Esophagus squamous epithelium (tissue), 5 donors: ENCODE results near the gene RMI2. TPM values are rescaled to one million over a fixed set of nuclear protein-coding genes. Genes with fewer than 3 reads are reported as not detected.
A peak's percentile ranks its signal among the peaks of the same experiment; 100 is the strongest.

Experiments
- DNase-seq: peaks from one replicate; lab custom pipeline; 2025; lab: John Stamatoyannopoulos, UW
- H3K27ac ChIP-seq, 4 donors: fragments of 200-600 bp; sonication (generic); one replicate each; pipeline ENCODE4 v1.5.1; 2016 to 2019; ENCODE audit warnings: mild to moderate bottlenecking in 1 of 4
- H3K27me3 ChIP-seq, 4 donors: fragments of 200-600 bp; sonication (generic); 1 replicate in 3 of 4; 2 replicates in 1 of 4; pipeline versions ENCODE4 v1.5.1 to v1.6.0; 2017 to 2021; ENCODE audit warnings: antibody characterized with exemption in 1 of 4
- H3K36me3 ChIP-seq, 3 donors: fragments of 200-600 bp; sonication (generic); one replicate each; pipeline ENCODE4 v1.5.1; 2016 to 2019
- H3K4me1 ChIP-seq, 3 donors: fragments of 200-600 bp; sonication (generic); one replicate each; pipeline ENCODE4 v1.5.1; 2017 to 2019
- H3K4me3 ChIP-seq, 4 donors: fragments of 200-600 bp; sonication (generic); 1 replicate in 3 of 4; 2 replicates in 1 of 4; pipeline ENCODE4 v1.5.1; 2016 to 2019; ENCODE audit warnings: mild to moderate bottlenecking in 2 of 4, moderate library complexity in 1 of 4
- H3K9me3 ChIP-seq, 3 donors: fragments of 200-600 bp; sonication (generic); one replicate each; pipeline ENCODE4 v1.5.1; 2016 to 2019
- POLR2A ChIP-seq, 4 donors: fragments of 450-650 bp; IDR thresholded peaks; one replicate each; pipeline ENCODE4 v1.6.1; 2017; ENCODE audit warnings: antibody characterized with exemption in 4 of 4, mild to moderate bottlenecking in 4 of 4, moderate library complexity in 3 of 4
- WGBS, 2 donors: methylation state at CpG; one replicate each; pipeline ENCODE4 v1.1.5; 2018; 5-methylcytosine and 5-hydroxymethylcytosine counted together
- intact Hi-C: fragments of 100-400 bp; cut with DNase I; formaldehyde crosslinking; loops from one replicate; pipeline ENCODE4 v1.15.0; 2022
- total RNA-seq, 4 donors: library from RNA; depleted of rRNA; stranded (reverse); fragments of >200 nt; gene quantifications; one replicate each; pipeline ENCODE4 v1.1.0, GENCODE V29; 2016
- TF ChIP-seq, protein P1 (sequence below), 6 experiments: fragments of 450-650 bp in 4 of 6; fragments of 200-600 bp in 2 of 6; sonication (generic) in 2 of 6; IDR thresholded peaks; one replicate each; pipeline ENCODE4 v1.5.1; 2016 to 2019; ENCODE audit warnings: antibody characterized with exemption in 6 of 6, mild to moderate bottlenecking in 4 of 6, moderate library complexity in 4 of 6
- donor health status: DM: yes; HTN: yes; CAD: no.

The RMI2 gene
- total RNA-seq, 4 donors from 2014 or later: 4.6 to 12.0 (median 8.1) TPM

DNA sequence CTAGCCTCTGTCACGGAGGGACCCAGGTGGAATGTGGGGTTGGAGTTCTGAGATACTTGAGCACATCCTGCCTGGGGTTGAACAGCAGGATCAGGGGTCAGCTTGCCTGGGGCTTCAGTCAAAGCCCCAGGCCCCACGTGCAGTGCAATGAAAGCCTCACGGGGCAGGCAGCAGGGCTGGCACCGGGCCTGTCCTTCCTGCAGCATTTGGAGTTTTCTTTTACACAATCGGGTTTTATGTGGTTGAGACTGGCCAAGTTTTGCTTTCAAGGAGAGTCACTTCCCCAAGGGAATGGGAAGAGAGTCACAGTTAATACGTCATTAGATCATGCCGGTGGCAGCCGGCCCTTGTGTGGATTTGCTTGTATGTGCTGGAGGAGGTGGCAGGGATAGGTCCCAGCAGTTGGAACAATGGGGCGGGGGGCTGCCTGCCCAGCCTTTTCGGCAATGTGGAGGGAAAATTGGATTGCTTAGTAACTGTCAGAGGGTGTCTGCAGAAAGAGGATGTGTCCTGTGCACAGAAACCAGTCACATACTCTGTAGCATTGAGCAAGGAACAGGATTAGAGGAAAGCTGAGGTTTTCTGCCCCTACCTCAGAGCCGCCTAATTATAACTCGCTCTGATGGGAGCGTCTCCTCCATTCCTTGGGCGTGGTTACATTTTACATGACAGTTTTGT, 4.5 kb downstream of the RMI2 start:
- Histone ChIP-seq H3K27ac (peak overlapping the region; percentile 64 to 88 (median 84)), H3K36me3 (no peaks in the 10 kb centered on the region), H3K27me3 (no peaks in the 10 kb centered on the region), H3K9me3 (no peaks in the 10 kb centered on the region), H3K4me1 (peaks cover 27 to 67% (median 31%) of the 10 kb centered on the region in 3 donors), H3K4me3 (peak overlapping the region in 1 of 4 donors; percentile 22)
- peak in 1 of 4 donors; percentile 13 for TF ChIP-seq POLR2A (IDR thresholded peaks at IDR 0.05)
- TF ChIP-seq, protein P1, sequence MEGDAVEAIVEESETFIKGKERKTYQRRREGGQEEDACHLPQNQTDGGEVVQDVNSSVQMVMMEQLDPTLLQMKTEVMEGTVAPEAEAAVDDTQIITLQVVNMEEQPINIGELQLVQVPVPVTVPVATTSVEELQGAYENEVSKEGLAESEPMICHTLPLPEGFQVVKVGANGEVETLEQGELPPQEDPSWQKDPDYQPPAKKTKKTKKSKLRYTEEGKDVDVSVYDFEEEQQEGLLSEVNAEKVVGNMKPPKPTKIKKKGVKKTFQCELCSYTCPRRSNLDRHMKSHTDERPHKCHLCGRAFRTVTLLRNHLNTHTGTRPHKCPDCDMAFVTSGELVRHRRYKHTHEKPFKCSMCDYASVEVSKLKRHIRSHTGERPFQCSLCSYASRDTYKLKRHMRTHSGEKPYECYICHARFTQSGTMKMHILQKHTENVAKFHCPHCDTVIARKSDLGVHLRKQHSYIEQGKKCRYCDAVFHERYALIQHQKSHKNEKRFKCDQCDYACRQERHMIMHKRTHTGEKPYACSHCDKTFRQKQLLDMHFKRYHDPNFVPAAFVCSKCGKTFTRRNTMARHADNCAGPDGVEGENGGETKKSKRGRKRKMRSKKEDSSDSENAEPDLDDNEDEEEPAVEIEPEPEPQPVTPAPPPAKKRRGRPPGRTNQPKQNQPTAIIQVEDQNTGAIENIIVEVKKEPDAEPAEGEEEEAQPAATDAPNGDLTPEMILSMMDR (IDR thresholded peaks at IDR 0.05): no peak
- 22 to 36% methylated on average over 7 to 14 of the region's 14 CpGs for WGBS, 2 donors
- DNase-seq: no peak
- intact Hi-C loops: loop anchor here (10.0 kb wide), 1 partner anchor 95 kb away; the partner anchor contains the start of gene SOCS1

DNA sequence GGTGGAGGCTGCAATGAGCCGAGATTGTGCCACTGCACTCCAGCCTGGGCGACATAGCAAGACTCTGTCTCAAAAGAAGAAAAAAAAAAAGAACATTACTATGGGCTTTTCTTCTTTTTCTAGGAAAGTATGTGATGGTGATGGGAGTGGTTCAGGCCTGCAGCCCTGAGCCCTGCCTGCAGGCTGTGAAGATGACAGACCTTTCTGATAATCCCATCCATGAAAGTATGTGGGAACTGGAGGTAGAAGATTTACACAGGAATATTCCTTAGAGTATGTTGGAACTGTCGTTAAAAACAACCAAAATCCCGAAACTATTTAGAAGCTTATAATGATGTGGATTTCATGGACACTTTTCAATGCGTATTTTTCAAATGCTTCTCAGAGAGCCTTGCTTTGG, 5.3 kb downstream of the RMI2 start:
- Histone ChIP-seq H3K36me3 (no peaks in the 10 kb centered on the region), H3K9me3 (no peaks in the 10 kb centered on the region), H3K4me3 (no peak overlapping the region), H3K4me1 (peaks cover 30 to 72% (median 30%) of the 10 kb centered on the region in 3 donors), H3K27me3 (no peaks in the 10 kb centered on the region), H3K27ac (peak overlapping the region; percentile 64 to 88 (median 84))
- DNase-seq: no peak
- 40 to 67% methylated on average over 5 of the region's 5 CpGs for WGBS, 2 donors
- intact Hi-C loops: loop anchor here (10.0 kb wide), 1 partner anchor 96 kb away; the partner anchor contains the start of gene SOCS1
- no peak for TF ChIP-seq POLR2A (IDR thresholded peaks at IDR 0.05)
- TF ChIP-seq, protein P1 (IDR thresholded peaks at IDR 0.05): no peak

DNA sequence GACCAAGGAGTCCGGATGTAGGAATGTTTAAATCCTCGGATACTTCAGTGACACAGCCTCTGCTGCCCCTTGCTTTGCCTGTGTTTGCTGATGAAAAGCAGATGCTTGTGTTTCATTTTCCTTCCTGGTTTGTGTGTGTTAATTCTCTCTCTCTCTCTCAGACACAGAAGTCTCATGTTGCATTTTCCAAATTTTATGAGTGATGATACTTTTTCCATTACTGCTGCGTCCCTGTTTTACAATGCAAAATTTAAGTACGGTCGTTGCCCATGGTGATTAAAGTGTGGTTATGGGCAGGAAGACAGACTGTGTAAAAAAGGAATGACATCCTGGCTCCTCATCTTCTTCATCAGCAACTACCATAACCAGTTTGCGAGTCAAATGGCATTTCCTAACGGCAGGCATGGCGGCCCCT, 5.7 kb downstream of the RMI2 start:
- intact Hi-C loops: loop anchor here (10.0 kb wide), 1 partner anchor 96 kb away; the partner anchor contains the start of gene SOCS1

DNA sequence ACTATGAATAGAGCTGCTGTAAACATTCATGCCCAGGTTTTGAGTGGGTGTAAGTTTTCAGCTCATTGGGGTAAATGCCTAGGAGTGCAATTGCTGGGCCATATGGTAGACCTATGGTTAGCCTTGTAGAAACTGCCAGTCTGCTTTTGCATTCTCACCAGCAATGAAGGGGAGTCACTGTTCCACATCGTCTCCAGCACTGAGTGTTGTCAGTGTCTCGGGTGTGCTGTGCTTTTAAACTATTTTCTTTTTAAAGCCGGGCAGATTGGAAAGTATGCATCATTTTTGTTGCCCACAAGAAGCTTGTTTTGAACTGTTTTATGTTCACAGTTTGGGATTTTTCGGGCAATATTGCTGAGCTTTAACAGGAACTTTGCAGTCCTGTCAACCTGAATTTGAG, 7.9 kb downstream of the RMI2 start:
- peaks cover 38 to 74% (median 52%) of the 10 kb centered on the region in 3 donors for H3K4me1 ChIP-seq
- 32 to 66% methylated on average over 4 of the region's 4 CpGs for WGBS, 2 donors
- no peak for DNase-seq
- no peaks in the 10 kb centered on the region for H3K27me3 ChIP-seq
- no peaks in the 10 kb centered on the region for H3K36me3 ChIP-seq
- no peak overlapping the region for H3K27ac ChIP-seq
- intact Hi-C loops: loop anchor here (10.0 kb wide), 1 partner anchor 98 kb away; the partner anchor contains the start of gene SOCS1
- TF ChIP-seq POLR2A (IDR thresholded peaks at IDR 0.05): no peak
- TF ChIP-seq, protein P1 (IDR thresholded peaks at IDR 0.05): no peak
- H3K4me3 ChIP-seq: no peak overlapping the region
- H3K9me3 ChIP-seq: no peaks in the 10 kb centered on the region

More for the DNA sequence above, 5.7 kb downstream of the RMI2 start:
- H3K4me1 ChIP-seq: peaks cover 26 to 72% (median 34%) of the 10 kb centered on the region in 3 donors
- H3K4me3 ChIP-seq: no peak overlapping the region
- no peak for DNase-seq
- no peaks in the 10 kb centered on the region for H3K27me3 ChIP-seq
- H3K27ac ChIP-seq: peak overlapping the region in 3 of 4 donors; percentile 59 to 86 (median 81)
- H3K9me3 ChIP-seq: no peaks in the 10 kb centered on the region
- no peak for TF ChIP-seq POLR2A (IDR thresholded peaks at IDR 0.05)
- WGBS, 2 donors: 65 to 67% methylated on average over 8 of the region's 8 CpGs
- H3K36me3 ChIP-seq: no peaks in the 10 kb centered on the region

DNA sequence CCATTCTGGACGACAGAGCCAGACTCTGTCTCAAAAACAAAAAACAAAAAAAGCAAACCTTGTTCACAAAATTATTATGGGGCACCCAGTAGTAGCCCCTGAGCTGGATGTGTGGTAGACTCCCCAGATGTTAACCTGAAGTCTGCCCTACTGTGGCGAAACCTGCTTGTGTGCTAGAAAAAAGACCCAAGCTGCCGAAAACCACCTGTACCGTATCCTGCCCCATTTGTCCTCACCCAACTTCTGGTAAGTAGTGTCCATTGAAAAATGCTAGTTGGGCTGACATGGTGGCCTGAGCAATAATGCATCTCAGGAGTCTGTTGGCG, 9.1 kb downstream of the RMI2 start:
- H3K4me1 ChIP-seq: peaks cover 41 to 74% (median 54%) of the 10 kb centered on the region in 3 donors
- intact Hi-C loops: loop anchor here (10.0 kb wide), 1 partner anchor 100 kb away; the partner anchor contains the start of gene SOCS1

More for the DNA sequence above, 9.1 kb downstream of the RMI2 start:
- no peak overlapping the region for H3K4me3 ChIP-seq
- H3K27me3 ChIP-seq: no peaks in the 10 kb centered on the region
- H3K36me3 ChIP-seq: no peaks in the 10 kb centered on the region
- no peak for DNase-seq
- 69 to 85% methylated on average over 5 of the region's 5 CpGs for WGBS, 2 donors
- H3K27ac ChIP-seq: peak overlapping the region in 1 of 4 donors; percentile 51
- TF ChIP-seq, protein P1 (IDR thresholded peaks at IDR 0.05): no peak
- no peak for TF ChIP-seq POLR2A (IDR thresholded peaks at IDR 0.05)
- no peaks in the 10 kb centered on the region for H3K9me3 ChIP-seq
